HUES64 (cell line): Measurements from ENCODE around the gene HLA-B.
A peak's percentile ranks its signal among the peaks of the same experiment; 100 is the strongest.

ENCODE experiments used
- H3K27ac ChIP-seq: 2 replicates; pipeline ENCODE4 v1.7.0; 2013; ENCODE audit warnings: low read depth, low read length, inconsistent platforms
- H3K27me3 ChIP-seq: 2 replicates; pipeline ENCODE4 v1.6.1; 2013; ENCODE audit warnings: mild to moderate bottlenecking, low read length; ENCODE audit not compliant: insufficient read depth
- H3K36me3 ChIP-seq: 2 replicates; pipeline ENCODE4 v1.6.1; 2013; ENCODE audit warnings: mild to moderate bottlenecking, low read length; ENCODE audit not compliant: insufficient read depth
- H3K4me1 ChIP-seq: 2 replicates; pipeline ENCODE4 v1.6.1; 2013; ENCODE audit warnings: mild to moderate bottlenecking, low read length, moderate library complexity; ENCODE audit not compliant: insufficient read depth
- H3K4me3 ChIP-seq: 2 replicates; pipeline ENCODE4 v1.5.1; 2013; ENCODE audit warnings: mild to moderate bottlenecking, low read length, moderate library complexity
- H3K9ac ChIP-seq: 2 replicates; pipeline ENCODE4 v1.6.1; 2013; ENCODE audit warnings: mild to moderate bottlenecking, low read depth, low read length
- H3K9me3 ChIP-seq: 2 replicates; pipeline ENCODE4 v1.6.1; 2013; ENCODE audit warnings: low read depth, low read length; ENCODE audit not compliant: insufficient read depth
- WGBS: fragments of 150-250, 120-280 bp; methylation state at CpG from one replicate; pipeline ENCODE4 v1.1.7; 2013; ENCODE audit warnings: missing lambda C conversion rate; 5-methylcytosine and 5-hydroxymethylcytosine counted together

HLA-B gene

GRCh38 chr6:31362751-31363150 is 5.8 kb upstream of the HLA-B start:
- Histone ChIP-seq H3K27me3 (peaks cover 63% of the 10 kb centered on the region), H3K4me3 (no peak overlapping the region), H3K9ac (no peak overlapping the region), H3K27ac (no peak overlapping the region), H3K36me3 (no peaks in the 10 kb centered on the region), H3K4me1 (peaks cover 1% of the 10 kb centered on the region; the same call in 1 of the 2 replicates), H3K9me3 (no peaks in the 10 kb centered on the region)
- WGBS = 91% methylated on average over 4 of the region's 5 CpGs

DNA sequence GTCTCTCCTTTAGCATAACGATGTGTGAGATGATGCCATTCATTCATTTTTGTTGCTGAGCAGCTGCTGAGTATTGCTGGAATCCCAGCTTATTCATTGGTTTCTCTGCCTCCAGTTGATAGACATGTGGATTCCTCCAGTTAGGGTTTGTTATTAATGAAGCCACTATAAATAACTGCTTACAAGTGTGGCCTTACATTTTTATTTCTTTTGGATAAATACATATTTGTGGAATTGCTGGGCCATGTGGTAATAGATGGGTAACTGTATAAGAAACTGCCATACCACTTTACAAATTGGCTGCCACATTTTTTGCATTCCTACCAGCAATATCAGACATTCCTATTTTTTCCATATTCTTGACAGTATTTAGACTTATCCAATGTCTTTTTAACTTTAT is 2.6 kb upstream of the HLA-B start:
- H3K4me1 ChIP-seq = peaks cover 3% of the 10 kb centered on the region; the same call in 1 of the 2 replicates
- H3K4me3 ChIP-seq = no peak overlapping the region
- H3K9ac ChIP-seq = no peak overlapping the region
- H3K27me3 ChIP-seq = peaks cover 70% of the 10 kb centered on the region
- no peaks in the 10 kb centered on the region for H3K9me3 ChIP-seq
- 94% methylated on average over 1 of the region's 1 CpG for WGBS
- no peak overlapping the region for H3K27ac ChIP-seq
- H3K36me3 ChIP-seq = no peaks in the 10 kb centered on the region

GRCh38 chr6:31358302-31358701 is 1.3 kb upstream of the HLA-B start:
- Histone ChIP-seq H3K36me3 (no peaks in the 10 kb centered on the region), H3K27me3 (peaks cover 70% of the 10 kb centered on the region), H3K4me1 (peaks cover 3% of the 10 kb centered on the region; the same call in 1 of the 2 replicates), H3K4me3 (no peak overlapping the region), H3K9me3 (no peaks in the 10 kb centered on the region), H3K27ac (no peak overlapping the region), H3K9ac (no peak overlapping the region)
- WGBS = 78% methylated on average over 4 of the region's 4 CpGs

- Histone ChIP-seq H3K4me3 (peak overlapping the region; percentile 68; the same call in 1 of the 2 replicates), H3K4me1 (peaks cover 3% of the 10 kb centered on the region; the same call in 1 of the 2 replicates), H3K27me3 (peaks cover 68% of the 10 kb centered on the region), H3K9me3 (no peaks in the 10 kb centered on the region), H3K27ac (no peak overlapping the region), H3K9ac (no peak overlapping the region), H3K36me3 (no peaks in the 10 kb centered on the region)
- 65% methylated on average over 6 of the region's 6 CpGs for WGBS
Observed at GRCh38 chr6:31357886-31358285, 907 bp upstream of the HLA-B start.

- WGBS = 3% methylated on average over 83 of the region's 83 CpGs
- peaks cover 62% of the 10 kb centered on the region for H3K27me3 ChIP-seq
- H3K4me3 ChIP-seq = peak overlapping the region; percentile 68
- peaks cover 3% of the 10 kb centered on the region; the same call in 1 of the 2 replicates for H3K4me1 ChIP-seq
- no peak overlapping the region for H3K27ac ChIP-seq
- no peaks in the 10 kb centered on the region for H3K9me3 ChIP-seq
- H3K36me3 ChIP-seq = no peaks in the 10 kb centered on the region
- peak overlapping the region; percentile 42 for H3K9ac ChIP-seq
Observed at GRCh38 chr6:31356216-31356945, 598 bp downstream of the HLA-B start.

DNA sequence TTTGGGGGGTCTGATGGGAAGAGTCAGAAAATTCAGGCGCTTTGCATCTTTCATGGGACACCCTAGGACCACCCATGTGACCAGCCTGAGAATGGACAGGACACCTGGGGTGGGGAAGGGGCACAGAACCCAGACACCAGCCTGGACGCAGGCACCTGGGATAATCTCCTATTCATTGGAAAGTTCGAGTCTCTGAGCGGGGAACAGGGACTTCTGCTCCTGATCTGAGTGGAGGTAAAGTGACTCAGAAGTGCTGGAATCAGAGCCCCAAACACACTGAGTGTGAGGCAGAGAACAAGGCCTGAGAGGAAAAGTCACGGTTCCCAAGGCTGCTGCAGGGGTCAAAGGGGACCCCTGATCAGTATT is 1.4 kb downstream of the HLA-B start:
- whole genome bisulfite sequencing = 85% methylated on average over 5 of the region's 5 CpGs
- H3K9me3 ChIP-seq = no peaks in the 10 kb centered on the region
- H3K36me3 ChIP-seq = no peaks in the 10 kb centered on the region
- H3K4me1 ChIP-seq = peaks cover 3% of the 10 kb centered on the region; the same call in 1 of the 2 replicates
- no peak overlapping the region for H3K9ac ChIP-seq
- peaks cover 62% of the 10 kb centered on the region for H3K27me3 ChIP-seq
- peak overlapping the region; percentile 68; the same call in 1 of the 2 replicates for H3K4me3 ChIP-seq
- no peak overlapping the region for H3K27ac ChIP-seq

- 87% methylated on average over 11 of the region's 11 CpGs for WGBS
- H3K4me3 ChIP-seq = no peak overlapping the region
- H3K4me1 ChIP-seq = peaks cover 3% of the 10 kb centered on the region; the same call in 1 of the 2 replicates
- H3K27ac ChIP-seq = no peak overlapping the region
- H3K9ac ChIP-seq = no peak overlapping the region
- no peaks in the 10 kb centered on the region for H3K36me3 ChIP-seq
- no peaks in the 10 kb centered on the region for H3K9me3 ChIP-seq
- peaks cover 62% of the 10 kb centered on the region for H3K27me3 ChIP-seq
Observed at GRCh38 chr6:31354864-31355582, 2.0 kb downstream of the HLA-B start.

GRCh38 chr6:31354158-31354863 is 2.7 kb downstream of the HLA-B start:
- H3K36me3 ChIP-seq = no peaks in the 10 kb centered on the region
- H3K9ac ChIP-seq = no peak overlapping the region
- H3K4me1 ChIP-seq = peaks cover 3% of the 10 kb centered on the region; the same call in 1 of the 2 replicates
- 86% methylated on average over 6 of the region's 11 CpGs for WGBS
- H3K4me3 ChIP-seq = no peak overlapping the region
- H3K27me3 ChIP-seq = peaks cover 56% of the 10 kb centered on the region
- no peaks in the 10 kb centered on the region for H3K9me3 ChIP-seq
- H3K27ac ChIP-seq = no peak overlapping the region

- Histone ChIP-seq H3K9ac (no peak overlapping the region), H3K4me1 (peaks cover 4% of the 10 kb centered on the region; the same call in 1 of the 2 replicates), H3K27ac (no peak overlapping the region), H3K36me3 (no peaks in the 10 kb centered on the region), H3K9me3 (no peaks in the 10 kb centered on the region), H3K4me3 (no peak overlapping the region), H3K27me3 (peaks cover 47% of the 10 kb centered on the region)
- WGBS = 72% methylated on average over 6 of the region's 6 CpGs
Observed at GRCh38 chr6:31353384-31353945, 3.5 kb downstream of the HLA-B start.

GRCh38 chr6:31352683-31353383 is 4.1 kb downstream of the HLA-B start:
- H3K4me1 ChIP-seq = peaks cover 6% of the 10 kb centered on the region; the same call in 1 of the 2 replicates
- WGBS = 83% methylated on average over 6 of the region's 6 CpGs
- no peak overlapping the region for H3K27ac ChIP-seq
- no peaks in the 10 kb centered on the region for H3K9me3 ChIP-seq
- no peak overlapping the region for H3K4me3 ChIP-seq
- H3K36me3 ChIP-seq = no peaks in the 10 kb centered on the region
- peaks cover 41% of the 10 kb centered on the region for H3K27me3 ChIP-seq
- no peak overlapping the region for H3K9ac ChIP-seq
